ENCODE data around the gene CTNNA3.
A peak's percentile ranks its signal among the peaks of the same experiment; 100 is the strongest.

The CTNNA3 gene

DNA sequence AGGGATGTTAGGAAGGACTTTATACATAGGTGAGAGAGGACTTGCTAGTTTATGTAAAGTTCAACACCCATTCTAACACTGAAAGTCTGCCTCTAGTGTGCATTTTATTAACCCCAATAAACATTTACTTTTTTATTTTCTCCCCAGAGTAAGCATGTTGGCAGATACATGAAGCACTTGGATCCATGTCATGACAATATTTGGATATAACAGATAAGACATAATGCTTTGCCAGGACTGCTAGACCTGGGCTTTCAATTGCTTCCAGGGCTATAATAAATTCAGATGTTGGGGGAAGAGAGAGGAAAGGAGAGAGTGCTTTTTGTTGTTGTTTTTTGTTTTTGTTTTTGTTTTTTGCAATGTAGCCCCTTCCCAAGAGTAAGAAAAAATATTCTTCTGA is 1039.5 kb downstream of the CTNNA3 start:
- no peak overlapping the region for H3K4me3 ChIP-seq (replicated peaks in 1 of 2; ENCODE audit: low read depth in 2 of 2, low read length in 2 of 2)
- TF ChIP-seq, protein P1, sequence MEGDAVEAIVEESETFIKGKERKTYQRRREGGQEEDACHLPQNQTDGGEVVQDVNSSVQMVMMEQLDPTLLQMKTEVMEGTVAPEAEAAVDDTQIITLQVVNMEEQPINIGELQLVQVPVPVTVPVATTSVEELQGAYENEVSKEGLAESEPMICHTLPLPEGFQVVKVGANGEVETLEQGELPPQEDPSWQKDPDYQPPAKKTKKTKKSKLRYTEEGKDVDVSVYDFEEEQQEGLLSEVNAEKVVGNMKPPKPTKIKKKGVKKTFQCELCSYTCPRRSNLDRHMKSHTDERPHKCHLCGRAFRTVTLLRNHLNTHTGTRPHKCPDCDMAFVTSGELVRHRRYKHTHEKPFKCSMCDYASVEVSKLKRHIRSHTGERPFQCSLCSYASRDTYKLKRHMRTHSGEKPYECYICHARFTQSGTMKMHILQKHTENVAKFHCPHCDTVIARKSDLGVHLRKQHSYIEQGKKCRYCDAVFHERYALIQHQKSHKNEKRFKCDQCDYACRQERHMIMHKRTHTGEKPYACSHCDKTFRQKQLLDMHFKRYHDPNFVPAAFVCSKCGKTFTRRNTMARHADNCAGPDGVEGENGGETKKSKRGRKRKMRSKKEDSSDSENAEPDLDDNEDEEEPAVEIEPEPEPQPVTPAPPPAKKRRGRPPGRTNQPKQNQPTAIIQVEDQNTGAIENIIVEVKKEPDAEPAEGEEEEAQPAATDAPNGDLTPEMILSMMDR (IDR thresholded peaks at IDR 0.05; ENCODE audit: low read depth, low read length): no peak
- no peak for DNase-seq (ENCODE audit: low read depth in 2 of 2)

DNA sequence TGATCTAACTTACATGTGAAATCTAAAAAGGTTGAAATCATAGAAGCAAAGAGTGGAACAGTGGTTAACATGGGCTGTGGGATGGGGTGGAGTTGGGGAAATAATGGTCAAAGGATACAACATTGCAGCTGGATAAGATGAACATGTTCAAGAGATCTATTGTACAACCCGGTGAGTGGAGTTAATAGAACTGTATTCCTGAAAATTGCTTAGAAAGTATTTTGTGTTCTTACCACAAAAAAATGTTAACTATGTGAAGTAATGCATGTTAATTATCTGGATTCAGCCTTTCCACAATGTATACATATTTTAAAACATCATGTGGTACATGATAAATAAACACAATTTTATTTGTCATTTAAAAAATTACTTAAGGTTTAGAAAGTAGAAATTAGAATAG is 1041.1 kb downstream of the CTNNA3 start:
- no peak for DNase-seq (ENCODE audit: low read depth in 2 of 2)
- TF ChIP-seq, protein P1 (IDR thresholded peaks at IDR 0.05; ENCODE audit: low read depth, low read length): no peak
- H3K4me3 ChIP-seq (replicated peaks in 1 of 2; ENCODE audit: low read depth in 2 of 2, low read length in 2 of 2): no peak overlapping the region

DNA sequence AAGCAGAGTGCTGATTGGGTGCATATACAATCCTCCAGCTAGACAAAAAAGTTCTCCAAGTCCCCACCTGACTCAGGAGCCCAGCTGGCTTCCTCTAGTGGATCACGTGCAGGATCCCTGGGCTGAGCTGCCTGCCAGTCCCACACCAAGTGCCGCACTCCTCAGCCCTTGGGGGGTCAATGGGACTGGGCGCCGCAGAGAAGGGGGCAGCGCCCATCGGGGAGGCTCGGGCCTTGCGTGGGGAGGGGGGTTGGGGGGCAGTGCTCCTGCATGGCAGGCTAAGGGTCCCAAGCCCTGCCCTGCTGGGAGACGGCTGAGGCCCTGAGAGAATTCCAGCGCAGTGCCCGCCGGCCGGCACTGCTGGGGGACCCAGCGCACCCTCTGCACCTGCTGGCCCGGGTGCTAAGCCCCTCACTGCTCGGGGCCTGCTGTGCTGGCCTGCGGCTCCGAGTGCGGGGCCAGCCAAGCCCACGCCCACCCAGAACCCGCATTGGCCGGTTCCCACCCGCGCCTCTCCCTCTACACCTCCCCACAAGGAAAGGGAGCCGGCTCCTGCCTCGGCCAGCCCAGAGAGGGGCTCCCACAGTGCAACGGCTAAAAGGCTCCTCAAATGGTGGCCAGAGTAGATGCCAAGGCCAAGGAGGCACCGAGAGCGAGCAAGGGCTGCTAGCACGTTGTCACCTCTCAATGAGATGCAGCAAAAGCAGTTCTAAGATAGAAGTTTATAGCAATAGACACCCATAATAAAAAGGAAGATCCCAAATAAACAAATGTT is 1044.5 kb downstream of the CTNNA3 start:
- DNase-seq (ENCODE audit: low read depth in 2 of 2): no peak
- H3K4me3 ChIP-seq (replicated peaks in 1 of 2; ENCODE audit: low read depth in 2 of 2, low read length in 2 of 2): no peak overlapping the region
- TF ChIP-seq, protein P1 (IDR thresholded peaks at IDR 0.05; ENCODE audit: low read depth, low read length): no peak

DNA sequence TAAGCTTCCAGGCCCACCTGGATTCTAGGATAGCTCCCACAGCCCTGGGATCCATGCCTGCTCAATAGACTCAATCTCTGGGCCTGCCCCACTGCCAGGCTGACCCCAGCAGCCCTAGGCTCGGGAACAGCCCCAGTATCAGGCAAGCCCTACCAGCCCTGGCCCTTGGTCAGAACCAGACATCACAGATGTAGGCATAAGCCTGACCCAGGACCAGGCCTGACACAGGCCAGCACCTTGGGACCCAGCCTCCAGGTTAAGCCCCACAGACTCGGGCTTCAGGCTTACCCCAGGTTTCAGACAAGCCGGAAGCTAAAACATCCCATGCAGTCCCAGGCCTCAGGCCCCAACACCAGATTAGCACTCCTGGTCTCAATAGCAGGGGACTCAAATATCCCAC is 1046.4 kb downstream of the CTNNA3 start:
- TF ChIP-seq, protein P1 (IDR thresholded peaks at IDR 0.05; ENCODE audit: low read depth, low read length): no peak
- H3K4me3 ChIP-seq (replicated peaks in 1 of 2; ENCODE audit: low read depth in 2 of 2, low read length in 2 of 2): no peak overlapping the region
- no peak for DNase-seq (ENCODE audit: low read depth in 2 of 2)

DNA sequence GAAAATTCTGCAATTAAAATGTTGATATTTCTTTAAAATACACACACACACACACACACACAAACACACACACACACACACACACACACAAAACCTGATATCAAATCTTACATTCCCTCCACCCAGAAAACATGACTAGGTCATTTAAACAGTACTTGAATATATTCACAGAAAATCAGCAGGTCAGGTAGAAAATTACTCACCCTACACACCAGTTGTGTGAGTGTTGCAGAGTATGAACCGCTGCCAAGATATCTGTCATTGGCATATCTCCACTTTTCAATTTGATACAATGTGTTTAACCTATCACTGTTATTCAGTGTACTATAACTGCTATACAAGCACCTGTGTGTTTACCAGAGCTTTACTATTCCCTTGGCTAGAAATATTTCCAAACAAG is 1053.8 kb downstream of the CTNNA3 start:
- TF ChIP-seq, protein P1 (IDR thresholded peaks at IDR 0.05; ENCODE audit: low read depth, low read length): no peak
- no peak for DNase-seq (ENCODE audit: low read depth in 2 of 2)
- H3K4me3 ChIP-seq (replicated peaks in 1 of 2; ENCODE audit: low read depth in 2 of 2, low read length in 2 of 2): no peak overlapping the region

DNA sequence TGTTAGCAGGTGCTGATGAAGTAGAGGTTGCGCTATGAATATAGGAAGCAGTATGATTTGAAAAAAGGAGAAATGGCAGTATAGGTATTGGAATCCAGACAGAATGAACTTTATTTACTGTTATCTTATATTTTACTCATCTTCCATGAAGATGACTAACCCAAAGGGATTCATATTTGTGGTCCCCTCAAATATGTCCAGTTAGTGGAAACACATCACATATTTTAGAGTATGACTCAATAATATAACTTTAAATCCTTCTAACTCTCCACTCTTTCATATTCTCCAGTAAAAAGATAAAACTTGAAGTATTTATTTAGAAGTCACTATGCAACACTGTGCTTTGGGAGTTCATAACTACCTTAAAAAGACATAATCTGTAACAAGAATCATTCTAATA is 1056.6 kb downstream of the CTNNA3 start:
- peak in 1 of 2 donors; percentile 71 for DNase-seq (ENCODE audit: low read depth in 2 of 2)
- H3K4me3 ChIP-seq (replicated peaks in 1 of 2; ENCODE audit: low read depth in 2 of 2, low read length in 2 of 2): no peak overlapping the region
- TF ChIP-seq, protein P1 (IDR thresholded peaks at IDR 0.05; ENCODE audit: low read depth, low read length): no peak
